RWPE2 (cell line): ENCODE data around the gene STARD9.
A peak's percentile ranks its signal among the peaks of the same experiment; 100 is the strongest.

ENCODE experiments used
- ATAC-seq: fragments of 200-7000 bp; cut with Tn5 transposase; 3 replicates; pipeline ENCODE4 v1.9.1; 2021; ENCODE audit warnings: low read depth
- DNase-seq: peaks from one replicate; pipeline ENCODE4 v3.0.0-alpha.2; 2020; ENCODE audit warnings: low spot score
- H3K27ac ChIP-seq: fragments of 450-650 bp; 2 replicates; pipeline ENCODE4 v1.5.1; 2017; ENCODE audit warnings: mild to moderate bottlenecking; ENCODE audit not compliant: poor library complexity, severe bottlenecking
- H3K27me3 ChIP-seq: fragments of 250-450 bp; sonication (Bioruptor Pico); 2 replicates; pipeline ENCODE4 v1.5.1; 2021; ENCODE audit warnings: mild to moderate bottlenecking, moderate library complexity; ENCODE audit not compliant: insufficient read depth, poor library complexity, severe bottlenecking
- H3K36me3 ChIP-seq: fragments of 250-450 bp; sonication (Bioruptor Pico); 2 replicates; pipeline ENCODE4 v1.5.1; 2020; ENCODE audit warnings: low read depth, mild to moderate bottlenecking, moderate library complexity
- H3K4me1 ChIP-seq: fragments of 250-450 bp; sonication (Bioruptor Pico); 2 replicates; pipeline ENCODE4 v1.5.1; 2021; ENCODE audit warnings: mild to moderate bottlenecking, moderate library complexity; ENCODE audit not compliant: insufficient read depth, poor library complexity, severe bottlenecking
- H3K4me3 ChIP-seq: fragments of 250-450 bp; sonication (Bioruptor Pico); 2 replicates; pipeline ENCODE4 v1.5.1; 2021; ENCODE audit warnings: mild to moderate bottlenecking, moderate library complexity; ENCODE audit not compliant: severe bottlenecking
- H3K9me3 ChIP-seq: fragments of 250-450 bp; sonication (Bioruptor Pico); 2 replicates; pipeline ENCODE4 v1.5.1; 2021; ENCODE audit warnings: mild to moderate bottlenecking, moderate library complexity; ENCODE audit not compliant: severe bottlenecking
- TF ChIP-seq, protein P1 (sequence below): fragments of 450-650 bp; IDR thresholded peaks from one replicate; pipeline ENCODE4 v1.5.1; 2017; ENCODE audit warnings: mild to moderate bottlenecking, moderate library complexity; ENCODE audit not compliant: poor library complexity, severe bottlenecking

The STARD9 gene

GRCh38 chr15:42731461-42731860 is 156.1 kb downstream of the STARD9 start:
- no peaks in the 10 kb centered on the region for H3K27me3 ChIP-seq
- ATAC-seq, result no peak
- no peaks in the 10 kb centered on the region for H3K4me1 ChIP-seq
- no peaks in the 10 kb centered on the region for H3K9me3 ChIP-seq
- peaks cover 87% of the 10 kb centered on the region for H3K36me3 ChIP-seq
- no peak overlapping the region for H3K4me3 ChIP-seq
- TF ChIP-seq, protein P1, sequence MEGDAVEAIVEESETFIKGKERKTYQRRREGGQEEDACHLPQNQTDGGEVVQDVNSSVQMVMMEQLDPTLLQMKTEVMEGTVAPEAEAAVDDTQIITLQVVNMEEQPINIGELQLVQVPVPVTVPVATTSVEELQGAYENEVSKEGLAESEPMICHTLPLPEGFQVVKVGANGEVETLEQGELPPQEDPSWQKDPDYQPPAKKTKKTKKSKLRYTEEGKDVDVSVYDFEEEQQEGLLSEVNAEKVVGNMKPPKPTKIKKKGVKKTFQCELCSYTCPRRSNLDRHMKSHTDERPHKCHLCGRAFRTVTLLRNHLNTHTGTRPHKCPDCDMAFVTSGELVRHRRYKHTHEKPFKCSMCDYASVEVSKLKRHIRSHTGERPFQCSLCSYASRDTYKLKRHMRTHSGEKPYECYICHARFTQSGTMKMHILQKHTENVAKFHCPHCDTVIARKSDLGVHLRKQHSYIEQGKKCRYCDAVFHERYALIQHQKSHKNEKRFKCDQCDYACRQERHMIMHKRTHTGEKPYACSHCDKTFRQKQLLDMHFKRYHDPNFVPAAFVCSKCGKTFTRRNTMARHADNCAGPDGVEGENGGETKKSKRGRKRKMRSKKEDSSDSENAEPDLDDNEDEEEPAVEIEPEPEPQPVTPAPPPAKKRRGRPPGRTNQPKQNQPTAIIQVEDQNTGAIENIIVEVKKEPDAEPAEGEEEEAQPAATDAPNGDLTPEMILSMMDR, result no peak
- no peak for DNase-seq
- H3K27ac ChIP-seq, result no peak overlapping the region

GRCh38 chr15:42732095-42732827 is 156.9 kb downstream of the STARD9 start:
- H3K4me1 ChIP-seq, result no peaks in the 10 kb centered on the region
- ATAC-seq (no peak), DNase-seq (peak; percentile 63)
- H3K4me3 ChIP-seq, result no peak overlapping the region
- no peak overlapping the region for H3K27ac ChIP-seq
- no peaks in the 10 kb centered on the region for H3K9me3 ChIP-seq
- TF ChIP-seq, protein P1, result no peak
- no peaks in the 10 kb centered on the region for H3K27me3 ChIP-seq
- H3K36me3 ChIP-seq, result peaks cover 79% of the 10 kb centered on the region

DNA sequence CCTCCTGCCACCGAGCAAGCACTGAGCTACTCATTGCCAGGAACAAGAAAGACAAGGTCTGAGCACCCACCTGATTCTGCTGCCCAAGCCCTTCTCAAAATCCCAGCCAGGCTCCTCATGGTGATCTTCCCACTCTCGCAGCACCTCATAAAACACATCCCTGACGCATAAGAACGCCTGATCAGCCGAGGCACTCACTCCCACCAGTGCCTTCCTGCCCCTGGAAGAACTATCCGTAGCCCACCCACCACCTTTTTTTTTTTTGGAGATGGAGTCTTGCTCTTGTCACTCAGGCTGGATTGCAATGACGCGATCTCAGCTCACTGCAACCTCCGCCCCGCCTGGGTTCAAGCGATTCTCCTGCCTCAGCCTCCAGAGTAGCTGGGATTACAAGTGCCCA is 157.6 kb downstream of the STARD9 start:
- no peak overlapping the region for H3K4me3 ChIP-seq
- peaks cover 71% of the 10 kb centered on the region for H3K36me3 ChIP-seq
- H3K4me1 ChIP-seq, result peaks cover 3% of the 10 kb centered on the region
- TF ChIP-seq, protein P1, result no peak
- no peak overlapping the region for H3K27ac ChIP-seq
- H3K9me3 ChIP-seq, result no peaks in the 10 kb centered on the region
- ATAC-seq (no peak), DNase-seq (no peak)
- H3K27me3 ChIP-seq, result no peaks in the 10 kb centered on the region

GRCh38 chr15:42734076-42734672 is 158.8 kb downstream of the STARD9 start:
- H3K4me3 ChIP-seq, result no peak overlapping the region
- ATAC-seq (no peak), DNase-seq (peak; percentile 32)
- no peaks in the 10 kb centered on the region for H3K27me3 ChIP-seq
- peaks cover 3% of the 10 kb centered on the region for H3K4me1 ChIP-seq
- TF ChIP-seq, protein P1, result no peak
- H3K9me3 ChIP-seq, result no peaks in the 10 kb centered on the region
- no peak overlapping the region for H3K27ac ChIP-seq
- peaks cover 62% of the 10 kb centered on the region for H3K36me3 ChIP-seq
